GM13976 (cell line): Measurements from ENCODE around the gene ANO2.

Experiments
- DNase-seq: peaks from one replicate; pipeline ENCODE4 v3.0.0; 2012; ENCODE audit warnings: low spot score
- CTCF ChIP-seq: IDR thresholded peaks from 2 replicates; pipeline ENCODE4 v1.5.1; 2012; ENCODE audit warnings: borderline replicate concordance, mild to moderate bottlenecking; ENCODE audit not compliant: insufficient read depth; ENCODE audit errors: extremely low read depth, missing control alignments, control extremely low read depth
- in situ Hi-C: fragments of 300-500 bp; cut with MboI; formaldehyde crosslinking; loops from one replicate; pipeline ENCODE4 v1.12.0; 2022; ENCODE audit warnings: low sequenced_read_pairs, mixed read lengths, inconsistent platforms; ENCODE audit not compliant: unreplicated experiment

Gene ANO2

GRCh38 chr12:5884866-5885265 lies 60.2 kb downstream of the ANO2 start:
- TF ChIP-seq CTCF = no peak
- no peak for DNase-seq
- in situ Hi-C loops = no loop called here

- DNase-seq = no peak
- in situ Hi-C loops = no loop called here
- TF ChIP-seq CTCF = no peak
Measured at GRCh38 chr12:5884285-5884684, 60.8 kb downstream of the ANO2 start.

DNA sequence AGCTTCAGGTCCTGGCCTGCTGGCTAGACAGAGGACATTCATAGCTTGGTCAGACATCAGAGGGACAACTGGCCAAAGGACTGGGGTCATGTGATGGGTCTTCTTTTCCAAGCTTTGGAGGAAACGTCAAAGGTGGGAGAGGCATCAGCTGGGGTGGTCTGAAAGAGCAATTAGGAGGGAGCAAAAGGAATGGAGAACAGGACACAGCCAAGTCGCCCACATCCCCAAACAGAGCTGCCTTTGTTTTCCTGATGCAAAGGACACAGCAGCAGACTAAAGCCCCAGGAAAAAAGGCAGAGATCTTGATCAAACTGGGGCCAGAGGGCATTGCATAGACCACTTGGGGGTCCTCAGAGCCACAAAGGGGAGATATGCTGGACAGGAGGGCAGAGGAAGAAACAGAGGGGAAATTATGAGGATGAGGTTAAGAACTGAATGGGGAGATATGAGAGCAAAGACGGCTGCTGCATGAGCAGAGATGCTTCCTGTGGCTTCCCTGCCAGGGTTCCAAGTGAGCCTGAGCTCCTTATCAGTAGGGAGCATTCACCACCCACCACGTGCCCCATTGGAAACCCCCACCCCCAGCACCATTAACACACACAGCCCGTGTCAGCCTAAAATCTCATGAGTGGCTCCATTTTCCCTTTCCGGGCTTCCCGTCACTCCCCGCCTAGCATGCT lies 62.4 kb downstream of the ANO2 start:
- TF ChIP-seq CTCF = no peak
- no peak for DNase-seq
- in situ Hi-C loops = no loop called here

GRCh38 chr12:5881666-5882065 lies 63.4 kb downstream of the ANO2 start:
- TF ChIP-seq CTCF = no peak
- no peak for DNase-seq
- in situ Hi-C loops = no loop called here

DNA sequence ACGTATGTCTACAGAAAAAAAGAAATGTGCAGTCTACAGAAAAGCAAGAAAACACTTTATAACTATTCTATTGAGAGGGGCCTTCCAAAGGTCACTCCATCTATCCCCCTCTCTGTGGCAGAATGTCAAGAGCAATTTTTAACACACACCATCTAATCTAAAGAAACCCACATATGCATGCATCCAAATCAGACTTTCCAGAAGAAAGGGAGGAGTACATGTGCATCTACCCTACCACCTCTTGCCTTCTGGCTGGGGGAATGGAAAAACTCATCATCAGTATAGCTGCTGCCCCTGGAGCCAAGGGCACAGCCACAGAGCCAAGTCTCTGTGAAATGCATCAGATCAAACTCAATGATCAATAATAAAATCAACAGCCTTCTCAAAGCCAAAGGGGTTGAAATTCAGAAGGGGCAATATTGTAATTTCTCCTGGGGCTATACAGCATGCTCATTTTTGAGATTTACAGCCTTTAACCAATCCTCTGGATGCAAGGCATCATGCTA lies 63.9 kb downstream of the ANO2 start:
- TF ChIP-seq CTCF = no peak
- DNase-seq = no peak
- in situ Hi-C loops = no loop called here

DNA sequence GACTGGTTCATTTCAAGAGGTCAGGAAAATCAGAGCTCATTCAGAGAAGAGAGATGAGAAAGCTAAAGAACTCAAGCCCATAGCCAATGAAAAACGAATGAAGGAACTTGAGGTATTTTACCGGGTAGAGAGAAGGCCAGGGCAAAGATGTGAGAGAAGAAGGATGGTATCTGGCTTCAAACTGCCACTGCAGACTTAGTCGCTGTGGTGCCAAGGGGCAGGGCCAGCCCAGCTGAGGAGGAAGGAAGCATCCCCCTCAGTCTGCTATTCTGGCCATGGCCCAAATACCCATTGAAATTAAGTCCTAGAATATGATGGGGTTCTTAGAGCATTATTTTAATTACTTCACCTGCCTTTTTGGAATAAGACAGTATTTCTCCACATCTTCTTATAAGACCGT lies 69.2 kb downstream of the ANO2 start:
- TF ChIP-seq CTCF = no peak
- no peak for DNase-seq
- in situ Hi-C loops = no loop called here

- TF ChIP-seq CTCF = no peak
- in situ Hi-C loops = no loop called here
- DNase-seq = no peak
Measured at GRCh38 chr12:5874514-5874913, 70.5 kb downstream of the ANO2 start.
